Measurements from ENCODE around the gene IPO4.
A peak's percentile ranks its signal among the peaks of the same experiment; 100 is the strongest.

The IPO4 gene

DNA sequence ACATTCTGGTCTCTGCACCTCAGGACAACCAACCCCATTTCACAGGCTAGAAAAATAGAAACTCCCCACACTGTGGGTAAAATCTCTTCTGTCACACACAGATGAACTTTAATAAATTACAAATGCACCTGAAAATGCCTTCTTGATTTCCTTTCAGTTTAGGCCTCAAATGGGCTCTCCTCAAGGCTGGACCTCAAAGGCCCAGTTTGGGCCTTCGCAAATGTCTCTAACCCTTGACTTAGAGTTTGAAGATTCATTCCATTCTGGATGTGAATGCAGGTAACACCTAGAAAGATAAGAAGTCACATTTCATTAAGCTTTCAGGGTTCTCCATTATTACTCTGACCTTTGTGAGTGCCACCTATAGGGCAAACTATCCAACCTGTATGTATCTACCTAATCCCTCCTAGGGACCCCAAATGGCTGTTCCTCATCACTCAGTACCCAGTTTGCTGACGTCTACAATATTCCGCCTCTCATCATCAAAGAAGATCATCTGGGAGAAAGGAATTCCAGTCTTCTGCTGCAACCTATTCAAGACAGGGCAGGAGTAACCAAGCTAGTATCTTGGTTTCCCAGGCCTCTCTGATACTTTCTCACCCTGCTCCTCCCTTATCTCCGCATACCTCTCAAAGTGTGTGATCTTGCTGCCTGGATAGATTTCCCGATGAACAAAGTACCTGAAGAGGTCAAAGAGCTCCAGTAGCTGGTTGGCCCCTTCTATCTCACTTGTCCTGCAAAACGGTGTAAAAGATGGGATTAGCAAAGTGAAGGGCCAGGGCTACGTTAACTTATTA lies 25.4 kb upstream of the IPO4 start:
- Histone ChIP-seq H3K27ac (peak overlapping the region; percentile 86 to 95), H3K4me3 (peak overlapping the region; percentile 82)
- DNase-seq (ENCODE audit: low spot score), result peak; percentile 40
- TF ChIP-seq, protein P1, sequence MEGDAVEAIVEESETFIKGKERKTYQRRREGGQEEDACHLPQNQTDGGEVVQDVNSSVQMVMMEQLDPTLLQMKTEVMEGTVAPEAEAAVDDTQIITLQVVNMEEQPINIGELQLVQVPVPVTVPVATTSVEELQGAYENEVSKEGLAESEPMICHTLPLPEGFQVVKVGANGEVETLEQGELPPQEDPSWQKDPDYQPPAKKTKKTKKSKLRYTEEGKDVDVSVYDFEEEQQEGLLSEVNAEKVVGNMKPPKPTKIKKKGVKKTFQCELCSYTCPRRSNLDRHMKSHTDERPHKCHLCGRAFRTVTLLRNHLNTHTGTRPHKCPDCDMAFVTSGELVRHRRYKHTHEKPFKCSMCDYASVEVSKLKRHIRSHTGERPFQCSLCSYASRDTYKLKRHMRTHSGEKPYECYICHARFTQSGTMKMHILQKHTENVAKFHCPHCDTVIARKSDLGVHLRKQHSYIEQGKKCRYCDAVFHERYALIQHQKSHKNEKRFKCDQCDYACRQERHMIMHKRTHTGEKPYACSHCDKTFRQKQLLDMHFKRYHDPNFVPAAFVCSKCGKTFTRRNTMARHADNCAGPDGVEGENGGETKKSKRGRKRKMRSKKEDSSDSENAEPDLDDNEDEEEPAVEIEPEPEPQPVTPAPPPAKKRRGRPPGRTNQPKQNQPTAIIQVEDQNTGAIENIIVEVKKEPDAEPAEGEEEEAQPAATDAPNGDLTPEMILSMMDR (IDR thresholded peaks at IDR 0.05), result no peak

DNA sequence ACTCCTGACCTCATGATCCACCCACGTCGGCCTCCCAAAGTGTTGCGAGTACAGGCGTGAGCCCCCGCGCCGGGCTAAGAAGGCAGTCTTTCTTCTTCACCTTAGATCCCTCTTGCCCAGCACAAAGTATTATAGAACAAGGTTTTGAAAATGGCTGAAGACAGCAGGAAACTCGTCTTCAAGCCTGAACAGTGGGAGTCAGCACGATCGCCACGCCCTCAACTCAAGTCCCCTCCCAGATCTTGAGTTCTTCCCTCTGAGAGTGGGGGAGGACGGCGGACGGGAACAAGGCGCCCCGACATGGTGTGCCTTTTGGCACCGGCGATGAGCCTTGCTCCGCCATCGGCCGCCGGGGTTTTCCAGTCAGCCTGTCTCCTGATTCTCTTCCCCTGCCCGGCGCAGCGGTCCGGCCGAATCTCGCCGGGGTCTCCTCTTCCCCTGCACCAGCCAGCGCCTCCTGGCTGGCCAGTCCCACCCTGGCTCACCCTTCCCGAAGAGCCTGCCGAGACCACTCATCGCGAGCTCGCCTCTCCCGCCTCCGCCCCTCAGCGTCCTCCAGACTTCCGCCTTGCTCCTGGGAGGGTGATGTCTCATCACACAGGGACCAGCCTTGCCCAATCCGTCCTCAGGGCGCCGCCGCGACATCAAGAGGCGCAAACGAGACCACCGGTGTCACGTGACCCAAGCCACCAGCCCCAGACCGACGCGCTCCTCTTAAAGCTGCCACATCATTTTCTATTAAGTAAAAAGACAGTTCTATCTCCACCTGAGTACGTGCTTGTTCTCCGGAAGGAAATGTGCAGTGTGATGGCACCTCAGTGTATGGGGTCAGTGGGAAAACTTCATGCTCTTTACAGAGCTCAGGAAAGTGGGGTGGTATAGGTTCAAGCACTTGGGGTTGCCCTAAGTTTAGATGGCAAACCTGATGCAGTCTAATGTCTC lies 24.6 kb upstream of the IPO4 start, which contains the start of gene CHMP4A:
Gene CHMP4A (minus strand): TSS at position 565 of the 942 bp plus-strand sequence. CDS start 49 bp downstream, at position 516.
- TF ChIP-seq, protein P1 (IDR thresholded peaks at IDR 0.05), result no peak
- DNase-seq (ENCODE audit: low spot score), result peak; percentile 99
- Histone ChIP-seq H3K4me3 (peak within 1 kb of the TSS; percentile 82), H3K27ac (peak within 1 kb of the TSS; percentile 86 to 95)

DNA sequence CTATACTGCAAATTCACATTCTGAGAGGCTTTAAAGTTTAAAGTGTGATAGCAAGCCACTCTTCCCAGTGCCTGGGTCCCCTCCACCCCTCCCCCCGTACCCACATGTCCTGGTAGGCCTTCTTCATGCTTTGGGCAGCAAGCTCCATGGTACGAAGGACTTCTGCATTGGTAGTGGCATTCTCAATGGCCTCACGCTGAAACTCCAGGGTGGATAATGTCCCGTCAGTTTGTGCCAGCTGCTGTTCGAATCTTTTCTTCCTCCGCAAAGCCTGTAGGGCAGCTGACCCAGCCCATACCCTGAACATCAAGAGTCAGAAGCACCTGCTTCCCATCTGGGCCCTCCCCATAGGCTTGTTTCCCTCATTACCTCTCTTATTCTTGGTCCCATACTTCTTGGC lies 22.7 kb upstream of the IPO4 start:
- H3K4me3 ChIP-seq, result no peak overlapping the region
- TF ChIP-seq, protein P1 (IDR thresholded peaks at IDR 0.05), result no peak
- H3K27ac ChIP-seq, result no peak overlapping the region
- DNase-seq (ENCODE audit: low spot score), result peak; percentile 61

DNA sequence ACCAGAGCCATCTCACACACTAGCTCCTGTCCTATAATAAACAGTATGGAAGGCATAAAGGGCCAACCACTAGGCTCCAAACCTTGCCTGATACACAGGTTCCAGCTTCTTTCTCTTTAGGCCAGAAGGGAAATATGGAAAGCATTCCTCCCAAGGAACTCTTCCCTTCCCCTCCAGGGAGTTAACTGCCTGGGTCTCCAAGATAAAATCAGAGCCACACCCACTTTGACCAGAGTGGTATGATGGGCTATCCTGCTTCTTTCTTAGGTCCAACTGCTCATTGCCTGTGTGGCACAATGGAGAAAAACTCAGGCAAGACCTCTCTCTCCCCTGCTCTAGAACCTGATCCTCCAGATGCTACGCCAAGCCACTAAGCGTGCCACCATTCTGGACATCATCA lies 19.0 kb upstream of the IPO4 start:
- DNase-seq (ENCODE audit: low spot score), result peak; percentile 29
- TF ChIP-seq, protein P1 (IDR thresholded peaks at IDR 0.05), result no peak
- Histone ChIP-seq H3K27ac (no peak overlapping the region), H3K4me3 (no peak overlapping the region)

DNA sequence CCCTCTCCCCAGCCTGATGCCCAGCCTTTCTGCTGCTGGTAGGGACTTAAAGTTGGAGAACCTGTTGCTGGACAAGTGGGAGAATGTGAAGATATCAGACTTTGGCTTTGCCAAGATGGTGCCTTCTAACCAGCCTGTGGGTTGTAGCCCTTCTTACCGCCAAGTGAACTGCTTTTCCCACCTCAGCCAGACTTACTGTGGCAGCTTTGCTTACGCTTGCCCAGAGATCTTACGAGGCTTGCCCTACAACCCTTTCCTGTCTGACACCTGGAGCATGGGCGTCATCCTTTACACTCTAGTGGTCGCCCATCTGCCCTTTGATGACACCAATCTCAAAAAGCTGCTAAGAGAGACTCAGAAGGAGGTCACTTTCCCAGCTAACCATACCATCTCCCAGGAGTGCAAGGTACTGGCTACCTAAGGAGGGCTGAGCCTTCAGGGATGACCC lies 18.5 kb upstream of the IPO4 start:
- TF ChIP-seq, protein P1 (IDR thresholded peaks at IDR 0.05), result no peak
- no peak overlapping the region for H3K27ac ChIP-seq
- H3K4me3 ChIP-seq, result no peak overlapping the region
- peak; percentile 22 for DNase-seq (ENCODE audit: low spot score)

DNA sequence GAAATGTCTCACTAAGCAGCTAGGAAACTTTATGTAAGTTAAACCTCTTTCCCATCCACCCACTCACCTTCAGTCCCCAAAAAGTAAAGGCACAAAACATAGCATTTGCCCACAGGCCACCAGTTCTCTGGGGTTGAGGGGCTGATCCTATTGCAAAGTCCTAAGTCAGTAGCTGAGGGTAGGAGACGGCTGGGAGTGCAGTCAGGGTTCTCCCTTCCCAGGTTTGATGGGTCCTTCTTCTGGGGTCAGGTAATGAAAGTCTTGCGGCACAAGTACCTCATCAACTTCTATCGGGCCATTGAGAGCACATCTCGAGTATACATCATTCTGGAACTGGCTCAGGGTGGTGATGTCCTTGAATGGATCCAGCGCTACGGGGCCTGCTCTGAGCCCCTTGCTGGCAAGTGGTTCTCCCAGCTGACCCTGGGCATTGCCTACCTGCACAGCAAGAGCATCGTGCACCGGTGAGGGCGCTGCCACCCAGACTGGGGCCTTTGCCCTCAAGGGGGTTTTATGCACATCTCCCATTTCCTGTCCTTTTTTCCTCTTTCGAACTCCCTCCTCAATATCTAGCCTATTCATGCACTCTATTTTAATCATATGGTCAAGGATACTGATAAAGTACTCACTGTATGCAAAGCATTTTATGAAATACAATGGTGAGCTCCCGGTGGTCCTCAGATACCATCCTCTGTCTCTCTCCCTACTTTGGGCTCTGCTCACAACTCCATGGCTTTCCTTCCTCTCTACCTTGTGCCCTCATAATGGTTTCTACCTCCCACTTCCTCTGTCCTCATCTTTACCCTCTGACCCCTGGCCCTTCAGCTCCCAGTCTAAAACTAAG lies 17.9 kb upstream of the IPO4 start:
- no peak overlapping the region for H3K27ac ChIP-seq
- DNase-seq (ENCODE audit: low spot score), result peak; percentile 60
- no peak overlapping the region for H3K4me3 ChIP-seq
- TF ChIP-seq, protein P1 (IDR thresholded peaks at IDR 0.05), result no peak
